HL-60/S4 treated with phorbol 12-myristate 13-acetate at 8.2 ng/mL for 4 days and 3 days (cell line): ENCODE data around the gene WDFY4.

Experiments used
- in situ Hi-C: fragments of 300-500 bp; cut with MboI; formaldehyde crosslinking; loops from 2 replicates; pipeline ENCODE4 v1.15.0; 2022; ENCODE audit warnings: low sequenced_read_pairs

Gene WDFY4

GRCh38 chr10:48934672-48935501, 250.2 kb downstream of the WDFY4 start:
- in situ Hi-C loops, result no loop called here

- in situ Hi-C loops, result no loop called here
These were observed 250.9 kb downstream of the WDFY4 start for GRCh38 chr10:48935577-48935976.

GRCh38 chr10:48937796-48938195, 253.1 kb downstream of the WDFY4 start:
- in situ Hi-C loops, result no loop called here

GRCh38 chr10:48938281-48938680, 253.6 kb downstream of the WDFY4 start:
- in situ Hi-C loops, result no loop called here

GRCh38 chr10:48938990-48939536, 254.4 kb downstream of the WDFY4 start:
- in situ Hi-C loops, result no loop called here

GRCh38 chr10:48939790-48940325, 255.2 kb downstream of the WDFY4 start, which contains the start of gene LRRC18:
LRRC18 (minus strand) TSS chr10:48939840; CDS start chr10:48914155, 25,685 bp downstream.
- in situ Hi-C loops, result no loop called here

GRCh38 chr10:48940372-48940771, 255.7 kb downstream of the WDFY4 start:
- in situ Hi-C loops, result no loop called here

- in situ Hi-C loops, result no loop called here
These were observed 256.3 kb downstream of the WDFY4 start for GRCh38 chr10:48940958-48941357.

GRCh38 chr10:48941427-48942075, 256.9 kb downstream of the WDFY4 start:
- in situ Hi-C loops, result no loop called here

- in situ Hi-C loops, result no loop called here
These were observed 258.4 kb downstream of the WDFY4 start for GRCh38 chr10:48943096-48943495.

- in situ Hi-C loops, result no loop called here
These were observed 259.5 kb downstream of the WDFY4 start for GRCh38 chr10:48944171-48944570.

- in situ Hi-C loops, result no loop called here
These were observed 260.9 kb downstream of the WDFY4 start for GRCh38 chr10:48945441-48946130.

GRCh38 chr10:48946332-48946731, 261.7 kb downstream of the WDFY4 start:
- in situ Hi-C loops, result no loop called here

- in situ Hi-C loops, result no loop called here
These were observed 262.3 kb downstream of the WDFY4 start for GRCh38 chr10:48946891-48947500.

GRCh38 chr10:48947690-48948469, 263.2 kb downstream of the WDFY4 start:
- in situ Hi-C loops, result no loop called here

GRCh38 chr10:48948470-48949037, 263.9 kb downstream of the WDFY4 start:
- in situ Hi-C loops, result no loop called here

GRCh38 chr10:48951707-48952106, 267.0 kb downstream of the WDFY4 start:
- in situ Hi-C loops, result no loop called here

GRCh38 chr10:48957361-48958151, 272.9 kb downstream of the WDFY4 start:
- in situ Hi-C loops, result no loop called here
